Anterior cingulate cortex (tissue), 58 donors: ENCODE measurements around the gene AOPEP.
"Not testable (repeated sequence)": the region's sequence is repeated elsewhere in the genome, so short reads cannot be mapped to it uniquely, and the experiment has no call there.

Experiments
- DNase-seq, 58 donors: peaks; one replicate each; lab custom pipeline; 2025; lab: John Stamatoyannopoulos, UW

AOPEP gene

GRCh38 chr9:95001720-95002119 is 275.2 kb downstream of the AOPEP start:
- no peak for DNase-seq

GRCh38 chr9:95003689-95004410 is 277.4 kb downstream of the AOPEP start:
- DNase-seq = peak in 7 of 58 donors; percentile 15 to 52 (median 38)

GRCh38 chr9:95004411-95005277 is 278.1 kb downstream of the AOPEP start:
- DNase-seq = peak in 12 of 58 donors; percentile 20 to 64 (median 42)

- no peak for DNase-seq
Observed at GRCh38 chr9:95005278-95006143, 279.0 kb downstream of the AOPEP start.

GRCh38 chr9:95007226-95007869 is 280.8 kb downstream of the AOPEP start:
- peak in 2 of 58 donors; percentile 19 to 45 for DNase-seq

GRCh38 chr9:95008151-95008771 is 281.8 kb downstream of the AOPEP start:
- peak in 1 of 58 donors; percentile 22 for DNase-seq

- DNase-seq = no peak
Observed at GRCh38 chr9:95009459-95009858, 283.0 kb downstream of the AOPEP start.

- peak in 9 of 58 donors; percentile 21 to 64 (median 44) for DNase-seq
Observed at GRCh38 chr9:95010431-95010838, 283.9 kb downstream of the AOPEP start.

GRCh38 chr9:95012035-95012708 is 285.7 kb downstream of the AOPEP start:
- no peak for DNase-seq

GRCh38 chr9:95012902-95013301 is 286.4 kb downstream of the AOPEP start:
- no peak for DNase-seq

GRCh38 chr9:95014917-95015316 is 288.4 kb downstream of the AOPEP start:
- DNase-seq = no peak

- no peak for DNase-seq
Observed at GRCh38 chr9:95015569-95015968, 289.1 kb downstream of the AOPEP start.

GRCh38 chr9:95017062-95017461 is 290.6 kb downstream of the AOPEP start:
- DNase-seq = no peak

GRCh38 chr9:95017661-95018060 is 291.2 kb downstream of the AOPEP start:
- DNase-seq = no peak

GRCh38 chr9:95018099-95018936 is 291.8 kb downstream of the AOPEP start:
- peak in 15 of 58 donors; percentile 26 to 68 (median 35) for DNase-seq

- DNase-seq = not testable (repeated sequence)
Observed at GRCh38 chr9:95020644-95021043, 294.1 kb downstream of the AOPEP start.

- no peak for DNase-seq
Observed at GRCh38 chr9:95021166-95021886, 294.8 kb downstream of the AOPEP start.
